Activated T-helper 9 cell treated with anti-CD3 and anti-CD28 coated beads, Interleukin-2, amount 50 U/mL, for 16 hours (primary cell): ENCODE measurements around the gene ATP1A2.

Experiments used
- DNase-seq: peaks from one replicate; pipeline ENCODE4 v3.0.0-alpha.2; 2020; ENCODE audit warnings: low read depth

The ATP1A2 gene

DNA sequence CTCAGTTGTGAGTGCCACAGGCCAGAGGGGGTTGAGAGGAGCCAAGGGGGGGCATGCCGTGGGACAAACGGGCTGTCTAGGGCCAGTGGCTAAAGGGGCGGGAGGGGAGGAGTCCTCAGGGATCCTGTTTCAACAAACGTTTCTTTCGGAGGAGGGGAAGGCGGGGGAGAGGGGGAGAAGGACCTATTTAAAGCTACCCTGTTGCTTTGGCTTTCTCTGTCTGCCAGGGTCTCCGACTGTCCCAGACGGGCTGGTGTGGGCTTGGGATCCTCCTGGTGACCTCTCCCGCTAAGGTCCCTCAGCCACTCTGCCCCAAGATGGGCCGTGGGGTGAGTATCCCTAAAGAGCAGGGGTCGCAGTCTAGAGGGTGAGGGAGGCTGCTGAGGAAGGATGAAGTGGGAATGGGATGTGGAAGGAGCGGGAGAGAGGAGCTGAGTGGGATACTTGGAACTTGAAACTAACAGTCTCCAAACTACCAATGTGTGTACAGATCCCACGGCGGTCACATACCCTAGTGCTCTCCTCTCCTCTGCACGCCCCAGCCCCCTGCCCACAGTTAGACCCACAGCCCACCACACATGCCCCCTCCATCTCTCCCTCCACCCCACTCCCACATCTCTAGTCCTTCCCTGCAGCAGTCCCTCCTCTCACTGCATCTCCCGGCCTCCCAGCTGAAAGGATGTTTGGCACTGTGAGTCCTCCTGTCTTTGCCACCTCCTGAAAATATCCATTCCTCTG is at the start of gene ATP1A2:
ATP1A2 (plus strand) TSS at position 215 of the 738 bp plus-strand sequence; CDS start at position 318, 103 bp downstream.
- no peak for DNase-seq

DNA sequence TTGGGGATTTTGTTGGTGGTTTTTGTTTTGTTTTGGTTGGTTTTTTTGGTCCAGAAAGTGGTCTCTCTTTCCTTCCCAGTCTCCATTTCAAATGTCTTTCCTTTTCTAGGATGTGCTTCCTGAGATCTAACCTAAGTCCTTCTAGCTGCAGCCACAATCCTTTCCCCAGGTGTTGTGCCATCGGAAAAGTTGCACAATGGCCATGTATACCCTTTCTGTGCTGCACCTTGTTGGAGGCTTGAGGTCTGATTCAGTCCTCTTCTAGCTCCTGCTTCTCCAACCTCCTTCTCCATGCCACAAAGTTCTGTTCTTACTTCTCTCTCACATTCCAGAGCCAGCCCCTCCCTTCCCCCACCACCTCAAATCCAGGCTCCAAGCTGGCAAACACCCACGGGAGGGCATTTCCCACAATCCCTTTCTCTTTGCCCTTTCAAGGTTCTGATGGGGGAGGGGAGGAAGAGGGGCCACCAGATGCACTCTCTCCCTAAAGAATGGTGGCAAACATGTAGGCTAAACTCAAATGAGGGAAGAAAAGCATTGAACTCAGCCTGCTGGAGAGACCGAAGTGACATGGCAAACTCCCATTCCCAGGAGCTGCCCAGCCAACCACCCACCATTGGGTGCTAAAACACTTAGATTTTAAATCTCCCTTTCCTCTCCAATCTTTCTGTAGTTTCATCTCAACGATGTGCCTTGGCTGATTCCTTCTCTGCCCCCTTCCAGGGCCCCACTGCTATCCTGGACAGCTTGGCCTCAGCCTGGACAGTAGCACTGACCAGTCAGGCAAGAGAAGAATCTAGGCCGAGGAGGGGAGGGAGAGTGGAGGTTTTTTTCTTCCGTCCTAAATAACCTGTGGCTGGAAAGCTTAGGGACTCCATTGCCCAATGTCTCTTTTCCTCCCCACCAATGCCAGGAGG is 48.5 kb upstream of the ATP1A2 start:
- no peak for DNase-seq

DNA sequence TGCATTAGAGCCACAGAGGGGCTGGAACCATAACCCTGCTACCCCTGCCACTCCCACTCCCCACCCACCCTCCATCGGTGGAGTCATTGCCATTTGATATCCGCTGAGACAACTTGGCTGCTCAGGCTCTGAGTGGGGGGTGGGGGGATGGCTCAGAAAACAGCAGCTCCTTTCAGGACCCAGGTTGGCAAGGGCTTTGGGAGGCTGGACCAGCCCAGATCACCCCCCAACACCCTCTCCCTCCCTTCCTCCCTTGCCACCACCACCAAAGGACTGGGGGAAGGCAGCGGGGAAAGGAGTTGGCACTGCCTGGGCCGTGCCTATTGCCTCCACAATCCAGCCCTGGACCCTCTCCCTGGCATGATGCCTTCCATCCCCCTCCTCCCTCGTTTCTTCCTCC is 47.3 kb upstream of the ATP1A2 start:
- DNase-seq: no peak

DNA sequence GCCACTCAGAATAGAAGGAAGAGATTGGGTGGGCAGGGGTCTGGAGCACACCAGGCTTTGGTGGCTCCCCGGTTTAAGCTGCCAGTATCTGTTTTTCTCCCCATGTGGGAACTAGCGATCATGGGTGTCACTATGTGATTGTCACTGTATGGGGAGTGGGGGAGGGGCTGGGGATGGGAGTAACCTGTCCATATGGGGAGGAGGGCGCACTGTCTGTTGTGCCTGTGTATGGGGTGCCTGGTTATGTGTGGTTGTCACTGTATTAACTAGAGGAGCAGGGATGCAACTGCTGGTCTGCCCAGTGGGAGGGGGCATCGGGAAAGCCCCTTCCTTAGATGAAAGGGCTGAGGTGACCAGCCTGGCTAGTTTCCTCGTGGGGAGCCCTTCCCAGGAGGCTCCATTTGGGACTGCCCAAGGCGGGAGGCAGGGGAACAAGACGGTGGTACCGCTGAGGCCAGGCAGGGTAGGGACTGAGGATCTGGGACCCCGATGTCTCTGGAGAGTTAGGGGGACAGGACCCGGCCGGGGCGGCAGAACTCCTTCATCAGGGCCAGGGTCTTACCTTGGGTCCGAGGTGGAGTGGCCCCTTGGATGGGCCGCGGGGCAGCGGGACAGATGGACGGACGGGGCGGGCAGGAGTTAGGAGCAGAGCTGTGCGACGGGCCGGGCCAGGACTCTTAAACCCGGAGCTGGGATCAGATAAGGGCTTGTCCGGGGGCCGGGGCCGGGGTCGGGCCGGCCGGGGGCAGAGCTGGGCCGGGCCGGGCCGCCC is 45.9 kb upstream of the ATP1A2 start, which contains the start of gene KCNJ10:
KCNJ10 (minus strand) TSS at position 701 of the 772 bp plus-strand sequence. CDS start 27,628 bp downstream, outside the sequence.
- no peak for DNase-seq

DNA sequence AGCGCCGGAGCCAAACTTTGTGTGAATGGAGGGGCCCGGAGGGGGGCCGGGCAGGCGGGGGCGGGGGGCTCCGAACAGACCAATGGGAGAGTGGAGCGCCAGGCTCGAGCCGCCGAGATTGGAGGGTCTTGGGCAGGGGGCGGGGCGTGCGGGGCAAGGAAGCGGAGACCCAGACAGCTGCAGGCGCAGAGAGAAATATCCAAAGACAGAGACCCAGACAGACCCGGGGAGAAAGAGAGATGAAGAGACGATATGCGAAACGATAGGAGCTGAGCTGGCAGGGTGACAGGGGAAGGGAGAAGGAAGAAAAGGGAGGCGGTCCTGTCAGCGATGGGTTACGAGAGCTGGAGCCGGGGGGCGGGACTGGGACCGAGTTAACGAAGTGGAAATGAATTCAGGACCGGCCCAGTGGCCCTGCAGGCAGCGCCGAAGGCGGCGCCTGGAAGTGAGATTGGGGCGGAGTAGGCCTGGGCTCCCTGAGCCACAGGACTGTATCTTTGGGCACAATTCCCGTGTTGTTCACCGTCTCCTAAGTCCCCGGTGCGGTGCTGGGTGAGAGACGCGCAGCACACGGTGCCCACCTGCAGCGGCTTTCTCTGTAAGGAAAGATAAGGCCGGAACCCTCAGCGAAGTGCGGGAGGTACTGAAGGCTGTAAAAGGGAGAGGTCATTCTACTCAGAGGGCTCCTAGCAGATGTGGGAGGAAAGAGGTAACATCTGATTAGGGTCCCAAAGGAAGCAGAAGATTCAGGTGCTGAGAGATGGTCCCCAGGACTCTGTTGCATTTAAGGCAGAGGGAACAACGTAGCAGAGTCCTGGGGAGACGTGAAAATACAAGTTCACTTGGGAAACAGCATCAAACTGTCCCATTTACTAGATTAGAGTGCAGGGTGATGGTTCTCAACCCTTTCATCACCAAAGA is 45.1 kb upstream of the ATP1A2 start:
- DNase-seq: peak; percentile 29

DNA sequence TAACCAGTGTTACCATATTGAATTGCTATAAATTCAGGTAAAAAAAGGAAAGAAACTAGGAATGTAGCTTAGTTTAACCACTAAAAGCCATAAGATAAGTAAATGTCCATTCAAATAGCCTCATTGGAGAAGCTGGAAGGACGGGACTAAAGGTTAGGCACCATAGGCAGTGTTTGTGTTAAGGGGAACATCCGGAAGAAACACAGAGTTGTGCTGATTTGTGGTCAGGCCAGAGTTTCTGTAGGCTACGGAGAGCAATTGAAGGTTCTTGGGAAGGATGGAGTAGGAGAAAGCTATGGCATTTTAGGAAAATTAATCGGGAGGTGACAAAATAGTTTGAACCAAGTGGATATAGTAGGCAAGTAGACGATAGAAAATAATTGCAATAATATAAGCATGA is 44.3 kb upstream of the ATP1A2 start:
- DNase-seq: no peak

DNA sequence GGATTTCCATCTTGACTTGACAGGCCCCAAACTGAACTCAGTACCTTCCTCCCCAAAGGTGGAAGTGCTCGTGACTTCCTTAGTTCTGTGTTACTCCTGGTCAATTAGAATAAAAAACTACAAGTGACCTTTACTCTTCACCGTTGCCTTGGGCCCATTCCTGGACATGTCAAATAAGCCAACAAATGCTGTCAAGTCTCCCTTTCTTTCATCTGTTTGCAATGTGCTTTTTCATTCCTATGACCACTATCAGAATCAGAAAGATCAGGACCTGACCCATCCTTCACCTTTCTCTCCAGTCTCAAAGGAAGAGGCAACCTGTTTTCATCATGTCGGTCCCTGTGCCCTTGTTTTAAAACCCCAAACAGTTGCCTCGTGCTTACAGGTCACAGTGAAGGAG is 40.7 kb upstream of the ATP1A2 start:
- no peak for DNase-seq

DNA sequence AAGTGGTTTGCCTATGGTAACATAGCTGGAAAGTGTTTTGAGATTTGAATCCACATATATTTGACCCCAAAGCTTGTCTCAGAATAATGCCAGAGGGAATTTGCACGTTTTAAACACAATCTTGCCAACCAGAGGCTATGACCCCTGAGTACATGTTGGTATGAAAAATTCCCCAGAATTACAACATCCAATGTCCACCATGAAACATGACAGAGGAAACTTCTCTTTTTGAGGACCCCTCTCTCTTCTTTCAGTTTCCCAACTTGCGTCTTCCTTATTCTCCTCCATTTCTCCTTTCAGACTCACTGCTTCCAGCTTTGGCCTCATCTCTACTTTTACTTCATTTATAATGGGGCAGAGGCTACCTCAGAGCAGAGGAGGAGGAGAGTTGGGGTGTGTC is 39.7 kb upstream of the ATP1A2 start:
- no peak for DNase-seq

DNA sequence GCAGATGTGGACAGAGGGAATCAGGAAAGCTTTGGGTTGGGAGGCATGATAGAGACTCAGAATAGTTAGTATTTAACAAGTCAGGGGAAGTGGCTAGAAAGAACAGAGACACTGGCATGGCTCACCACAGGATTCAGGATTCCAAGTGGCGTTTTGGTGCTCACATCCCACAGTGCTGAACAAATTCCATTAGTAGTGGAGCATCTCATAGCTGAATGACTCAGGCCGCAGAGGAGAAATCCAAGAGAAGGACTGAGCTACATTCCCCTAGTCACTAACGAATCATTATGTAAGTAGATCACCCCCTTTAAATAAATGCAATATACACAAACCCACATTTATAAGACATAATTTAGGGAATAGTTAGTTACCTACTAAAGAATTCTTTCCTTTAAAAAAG is 39.3 kb upstream of the ATP1A2 start:
- DNase-seq: no peak

DNA sequence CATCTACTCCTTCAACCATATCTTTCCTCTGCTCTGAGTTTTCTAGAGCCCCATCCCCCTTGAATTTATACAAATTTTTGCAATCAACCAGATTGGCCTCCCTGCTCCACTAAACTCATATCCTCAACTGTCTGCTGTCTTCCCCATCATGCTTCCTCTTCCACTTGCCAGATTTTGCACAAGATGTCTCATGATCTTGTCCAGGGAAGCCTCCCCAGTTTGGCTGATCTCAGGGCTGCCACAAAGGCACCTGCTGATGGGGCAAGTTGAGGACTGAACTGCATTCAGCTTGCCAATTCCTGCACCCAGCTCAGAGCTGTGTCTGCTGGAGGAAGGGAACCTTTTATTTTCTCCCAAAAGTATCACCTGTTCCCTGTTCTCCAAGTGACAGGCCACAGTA is 38.1 kb upstream of the ATP1A2 start:
- no peak for DNase-seq

DNA sequence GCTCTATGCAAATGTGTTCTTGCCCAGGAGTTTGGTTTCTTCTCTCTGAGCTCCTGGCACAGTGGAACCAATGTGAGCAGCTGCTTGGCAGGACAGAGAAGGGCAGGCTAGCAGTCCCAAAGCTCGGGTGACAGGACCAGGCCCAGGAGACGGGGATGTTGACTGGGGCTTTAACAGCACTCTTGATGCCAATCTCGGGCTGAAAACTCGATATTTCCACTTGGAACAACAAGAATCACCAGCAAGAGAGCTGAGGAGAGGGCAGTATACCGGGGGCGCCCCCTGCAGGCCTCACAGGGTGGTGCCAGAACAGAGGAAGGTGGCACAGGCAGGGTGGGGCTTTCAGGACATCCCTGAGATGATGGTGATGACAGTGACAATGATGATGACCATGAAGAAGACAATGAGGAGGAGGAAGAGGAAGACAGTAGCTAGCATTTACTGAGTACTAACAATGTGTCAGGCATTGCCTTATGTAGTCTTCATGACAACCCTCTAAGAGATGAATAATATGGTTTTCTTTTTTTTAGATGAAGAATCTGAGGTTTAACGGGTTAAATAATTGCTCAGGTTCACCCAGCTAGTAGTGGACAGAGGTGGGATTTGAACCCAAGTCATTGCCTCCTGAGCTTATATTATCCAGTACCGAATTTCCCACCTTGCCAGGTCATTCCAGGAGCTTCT is 36.9 kb upstream of the ATP1A2 start:
- DNase-seq: peak; percentile 34

DNA sequence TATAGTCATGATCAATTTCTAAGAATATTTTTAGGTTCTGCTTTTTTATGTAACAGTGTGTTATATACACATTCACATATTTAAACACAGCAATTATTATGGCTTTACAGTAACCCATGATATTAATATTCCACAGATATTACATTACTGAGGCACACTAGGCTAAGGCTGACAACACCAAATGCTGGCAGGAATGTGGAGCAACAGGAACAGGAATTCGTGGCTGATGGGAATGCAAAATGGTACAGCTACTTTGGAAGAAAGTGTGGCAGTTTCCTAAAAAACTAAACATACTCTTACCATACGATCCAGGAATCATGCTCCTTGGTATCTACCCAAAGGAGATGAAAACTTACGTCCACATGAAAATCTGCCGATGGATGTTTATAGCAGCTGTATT is 36.1 kb upstream of the ATP1A2 start:
- DNase-seq: no peak

DNA sequence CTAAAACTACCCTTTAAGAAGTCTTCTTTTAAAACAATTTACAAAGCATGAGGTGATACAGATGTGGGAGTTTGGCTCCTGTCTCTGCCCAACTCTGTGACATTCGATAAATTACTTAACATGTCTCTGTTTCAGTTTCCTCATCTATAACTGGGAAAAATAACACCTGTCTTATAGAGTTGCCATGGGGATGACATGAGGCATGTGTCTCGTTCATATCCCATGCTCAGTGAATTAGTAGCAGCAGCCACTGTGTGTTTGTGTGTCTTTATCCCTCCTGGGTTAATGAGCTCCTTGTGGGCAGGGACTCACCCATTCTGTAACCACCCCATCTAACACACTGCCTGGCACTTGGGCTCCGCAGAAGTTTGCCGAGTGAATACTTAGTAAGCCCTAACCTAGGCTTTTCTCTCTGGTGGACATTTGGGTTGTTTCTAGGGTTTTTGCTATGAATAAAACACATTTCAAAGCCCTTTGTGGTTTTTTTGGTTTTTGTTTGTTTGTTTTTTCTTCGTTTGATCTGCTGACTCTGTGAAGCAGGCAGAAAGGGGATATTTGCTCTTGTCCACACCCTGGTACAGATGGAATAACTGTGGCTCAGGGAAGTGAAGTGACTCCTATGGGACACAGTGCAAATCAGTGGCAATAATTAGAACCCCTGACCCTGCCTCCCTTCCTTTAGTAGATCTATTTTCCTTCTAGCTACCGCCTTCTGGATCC is 35.0 kb upstream of the ATP1A2 start:
- DNase-seq: no peak

DNA sequence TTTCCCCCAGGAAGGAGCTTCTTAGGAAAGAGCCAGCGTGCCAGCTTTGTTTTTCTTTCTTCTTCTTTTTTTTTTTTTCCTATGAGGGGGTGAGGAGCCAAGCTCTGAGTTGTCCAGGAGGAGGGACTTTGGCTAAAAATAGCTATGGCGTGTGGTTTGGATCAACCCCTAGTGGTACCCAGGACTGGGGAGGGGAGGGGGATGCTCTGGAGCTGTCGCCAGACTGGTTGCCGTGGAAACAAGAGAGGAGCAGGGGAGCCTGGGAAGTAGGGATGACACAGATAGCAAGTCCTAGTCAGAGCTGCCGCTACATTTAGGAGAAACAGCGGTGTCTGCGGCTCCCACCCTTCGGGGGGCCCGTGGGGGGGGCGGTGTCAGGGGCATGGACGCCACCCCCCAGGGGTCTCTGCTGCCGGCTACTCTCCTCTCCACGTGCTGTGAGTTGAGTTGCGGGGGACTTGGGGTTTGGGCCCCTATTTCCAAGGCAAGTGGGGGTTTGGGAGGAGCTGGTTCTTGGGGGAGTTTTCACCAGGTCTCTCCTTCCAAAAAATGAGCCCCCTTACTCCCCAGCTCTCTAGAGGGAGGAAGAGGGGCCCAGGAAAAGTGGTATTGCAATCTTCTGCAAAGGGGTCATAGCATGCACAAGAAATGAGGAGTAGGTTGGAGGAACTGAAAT is 34.2 kb upstream of the ATP1A2 start, which contains the start of gene KCNJ9:
KCNJ9 (plus strand) TSS at position 278 of the 676 bp plus-strand sequence. CDS start 2,493 bp downstream, outside the sequence.
- no peak for DNase-seq

DNA sequence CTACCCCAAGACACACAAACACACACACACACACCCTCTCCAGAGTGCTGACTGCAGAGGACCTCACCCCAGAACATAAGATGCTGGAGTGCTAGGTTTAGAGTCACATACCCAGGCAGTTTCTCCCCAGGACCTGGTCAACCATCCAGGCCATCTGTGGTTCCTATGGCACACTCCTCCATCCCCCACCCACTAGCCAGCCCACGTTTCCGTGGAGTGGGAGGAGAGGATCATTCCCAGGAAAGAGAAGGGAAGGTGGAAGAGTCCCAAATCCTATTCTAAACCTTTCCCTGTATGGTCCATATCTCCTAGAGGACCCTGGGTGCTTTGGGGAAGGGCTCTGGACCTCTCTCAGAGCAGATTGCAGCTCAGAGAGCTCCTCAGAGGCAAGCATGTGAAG is 33.1 kb upstream of the ATP1A2 start:
- DNase-seq: no peak

DNA sequence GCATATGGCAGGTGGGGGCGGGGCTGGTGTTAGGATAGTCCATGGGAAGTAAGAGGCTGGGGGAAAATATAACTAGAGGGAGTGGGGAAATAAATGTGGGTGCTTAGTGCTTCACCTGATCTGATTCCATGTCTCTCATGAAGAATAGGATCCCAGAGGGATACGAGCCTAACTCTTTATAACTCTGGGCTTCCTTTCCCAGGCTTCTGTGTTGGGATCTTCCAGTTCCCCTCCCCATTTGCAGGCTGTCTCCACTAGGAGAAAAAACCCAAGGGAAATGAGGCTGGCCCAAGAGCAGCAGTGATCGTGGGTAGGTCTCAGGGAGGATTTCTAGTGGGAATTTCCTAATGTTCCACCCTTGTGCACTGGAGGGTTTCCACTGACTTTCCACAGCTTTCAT is 32.6 kb upstream of the ATP1A2 start:
- no peak for DNase-seq

DNA sequence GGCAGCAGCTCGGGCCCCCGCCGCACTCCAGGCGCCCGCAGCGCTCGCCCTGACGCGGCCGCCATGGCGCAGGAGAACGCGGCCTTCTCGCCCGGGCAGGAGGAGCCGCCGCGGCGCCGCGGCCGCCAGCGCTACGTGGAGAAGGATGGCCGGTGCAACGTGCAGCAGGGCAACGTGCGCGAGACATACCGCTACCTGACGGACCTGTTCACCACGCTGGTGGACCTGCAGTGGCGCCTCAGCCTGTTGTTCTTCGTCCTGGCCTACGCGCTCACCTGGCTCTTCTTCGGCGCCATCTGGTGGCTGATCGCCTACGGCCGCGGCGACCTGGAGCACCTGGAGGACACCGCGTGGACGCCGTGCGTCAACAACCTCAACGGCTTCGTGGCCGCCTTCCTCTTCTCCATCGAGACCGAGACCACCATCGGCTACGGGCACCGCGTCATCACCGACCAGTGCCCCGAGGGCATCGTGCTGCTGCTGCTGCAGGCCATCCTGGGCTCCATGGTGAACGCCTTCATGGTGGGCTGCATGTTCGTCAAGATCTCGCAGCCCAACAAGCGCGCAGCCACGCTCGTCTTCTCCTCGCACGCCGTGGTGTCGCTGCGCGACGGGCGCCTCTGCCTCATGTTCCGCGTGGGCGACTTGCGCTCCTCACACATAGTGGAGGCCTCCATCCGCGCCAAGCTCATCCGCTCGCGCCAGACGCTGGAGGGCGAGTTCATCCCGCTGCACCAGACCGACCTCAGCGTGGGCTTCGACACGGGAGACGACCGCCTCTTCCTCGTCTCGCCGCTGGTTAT is 31.4 kb upstream of the ATP1A2 start:
- peak; percentile 61 for DNase-seq

DNA sequence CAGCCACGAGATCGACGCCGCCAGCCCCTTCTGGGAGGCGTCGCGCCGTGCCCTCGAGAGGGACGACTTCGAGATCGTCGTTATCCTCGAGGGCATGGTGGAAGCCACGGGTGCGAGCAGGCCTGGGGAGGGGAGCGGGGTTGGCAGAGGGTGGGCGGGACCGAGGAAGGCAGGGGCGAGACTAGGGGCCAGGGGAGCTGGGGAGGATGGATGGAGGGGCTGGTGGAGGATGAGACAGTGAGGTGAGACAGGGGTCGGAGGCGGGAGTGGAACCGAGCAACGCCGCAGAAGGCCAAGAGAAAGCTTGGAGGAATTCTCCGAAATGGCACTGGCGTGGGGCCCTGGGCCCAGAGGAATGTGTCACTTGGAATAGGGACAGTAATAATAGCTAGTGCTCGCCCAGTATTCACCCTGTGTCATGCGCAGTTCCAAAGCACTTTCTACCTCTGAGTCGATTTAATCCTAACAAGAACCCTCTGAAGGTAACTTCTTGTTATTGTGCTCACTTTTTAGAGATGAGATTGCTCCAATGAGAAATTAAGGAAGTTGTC is 30.7 kb upstream of the ATP1A2 start:
- DNase-seq: no peak
